ENCODE measurements around the gene C3.
"Not testable (repeated sequence)": the region's sequence is repeated elsewhere in the genome, so short reads cannot be mapped to it uniquely, and the experiment has no call there.

The C3 gene

GRCh38 chr19:6690160-6690885, 30.1 kb downstream of the C3 start:
- no peak for DNase-seq (ENCODE audit: low read depth)

DNA sequence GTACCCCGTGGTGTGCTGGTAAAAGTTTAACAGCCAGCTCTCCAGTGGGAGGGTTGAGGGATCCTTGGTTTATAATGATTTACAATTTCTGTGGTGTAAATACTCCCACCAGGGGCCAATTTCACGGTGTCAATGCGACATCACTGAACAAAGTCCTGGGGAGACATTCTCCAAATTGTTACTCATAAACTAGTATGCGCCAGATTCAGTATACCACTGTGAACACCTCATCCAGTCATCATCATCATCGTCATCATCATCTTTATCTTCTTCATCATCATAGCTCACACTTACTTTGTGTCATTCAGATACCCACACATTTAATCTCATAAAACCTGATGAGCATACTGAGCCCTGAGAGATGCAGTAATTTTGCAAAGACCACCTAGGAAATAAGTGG, 33.3 kb downstream of the C3 start:
- no peak for DNase-seq (ENCODE audit: low read depth)

DNA sequence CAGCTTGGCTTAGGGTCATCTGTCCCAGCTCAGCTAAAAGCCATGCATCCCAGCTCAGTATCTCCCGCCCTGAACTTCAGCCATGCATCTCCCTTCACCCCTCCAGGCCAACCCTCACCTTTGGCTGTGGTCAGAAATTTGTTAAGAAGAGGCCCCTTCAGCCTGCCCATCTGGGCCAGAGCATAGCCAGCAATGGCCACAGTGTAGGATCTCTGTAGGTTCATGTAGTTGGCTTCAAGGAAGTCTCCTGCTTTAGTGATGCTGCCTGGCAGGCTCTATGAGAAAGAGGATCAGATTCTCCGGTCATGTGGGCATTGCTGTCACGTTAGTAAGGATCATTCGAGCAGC, 33.8 kb downstream of the C3 start:
- no peak for DNase-seq (ENCODE audit: low read depth)

- DNase-seq (ENCODE audit: low read depth) = no peak
These were observed 34.4 kb downstream of the C3 start for GRCh38 chr19:6685962-6686627.

- DNase-seq (ENCODE audit: low read depth) = no peak
These were observed 35.0 kb downstream of the C3 start for GRCh38 chr19:6685482-6685881.

- no peak for DNase-seq (ENCODE audit: low read depth)
These were observed 36.5 kb downstream of the C3 start for GRCh38 chr19:6683971-6684370.

- no peak for DNase-seq (ENCODE audit: low read depth)
These were observed 37.8 kb downstream of the C3 start for GRCh38 chr19:6682607-6683128.

- no peak for DNase-seq (ENCODE audit: low read depth)
These were observed 40.3 kb downstream of the C3 start for GRCh38 chr19:6680141-6680540.

DNA sequence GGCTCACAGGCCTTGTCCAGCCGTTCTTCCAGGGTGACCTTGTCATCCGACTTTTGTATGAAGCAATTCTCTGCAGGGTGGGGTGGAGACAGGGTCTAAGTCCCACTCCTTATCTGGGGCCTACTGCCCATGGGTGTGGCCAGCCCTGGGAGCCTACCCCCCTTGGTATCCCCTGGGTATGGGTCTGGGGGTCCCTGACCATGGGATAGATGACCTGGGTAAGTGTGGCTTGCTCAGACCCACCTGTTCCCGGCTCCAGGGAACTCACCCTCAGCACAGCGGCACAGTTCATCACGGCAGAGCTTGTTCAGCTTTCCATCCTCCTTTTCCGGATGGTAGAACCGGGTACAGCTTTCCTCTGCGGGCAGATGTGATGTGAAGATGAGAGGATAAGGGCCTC, 41.3 kb downstream of the C3 start:
- no peak for DNase-seq (ENCODE audit: low read depth)

- peak; percentile 46 for DNase-seq (ENCODE audit: low read depth)
These were observed 41.8 kb downstream of the C3 start for GRCh38 chr19:6678690-6679109.

- DNase-seq (ENCODE audit: low read depth) = peak; percentile 37
These were observed 42.4 kb downstream of the C3 start for GRCh38 chr19:6677883-6678689.

GRCh38 chr19:6677495-6677882, 43.0 kb downstream of the C3 start:
- DNase-seq (ENCODE audit: low read depth) = no peak

GRCh38 chr19:6676288-6676687, 44.2 kb downstream of the C3 start:
- no peak for DNase-seq (ENCODE audit: low read depth)

DNA sequence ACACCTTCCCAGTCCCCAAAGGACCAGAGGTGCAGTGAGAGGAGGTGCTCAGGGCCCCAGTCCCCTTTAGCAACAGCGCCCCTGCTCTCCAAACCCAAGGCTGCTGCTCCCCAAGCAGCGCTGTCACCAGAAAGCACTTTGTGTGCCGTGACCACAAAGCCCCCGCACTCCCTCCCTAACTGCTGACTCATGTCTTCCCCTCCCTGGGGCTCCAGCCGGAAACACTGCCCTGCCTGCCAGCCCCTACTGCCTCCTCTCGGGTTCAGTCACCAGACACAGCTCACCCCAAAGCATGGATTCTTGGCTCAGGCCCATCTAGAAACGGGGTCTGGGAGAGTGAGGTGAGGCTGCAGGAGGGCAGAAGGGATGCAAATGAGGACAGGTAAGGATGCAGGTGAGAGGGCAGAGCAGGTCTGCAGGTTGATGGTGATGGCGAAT, 45.6 kb downstream of the C3 start:
- peak; percentile 90 for DNase-seq (ENCODE audit: low read depth)

GRCh38 chr19:6674408-6674807, 46.0 kb downstream of the C3 start:
- not testable (repeated sequence) for DNase-seq (ENCODE audit: low read depth)

- DNase-seq (ENCODE audit: low read depth) = no peak
These were observed 47.7 kb downstream of the C3 start for GRCh38 chr19:6672693-6673290.

GRCh38 chr19:6671960-6672359, 48.5 kb downstream of the C3 start:
- no peak for DNase-seq (ENCODE audit: low read depth)

GRCh38 chr19:6668691-6669090, 51.8 kb downstream of the C3 start:
- DNase-seq (ENCODE audit: low read depth) = no peak

- DNase-seq (ENCODE audit: low read depth) = no peak
These were observed 53.3 kb downstream of the C3 start for GRCh38 chr19:6667114-6667627.

GRCh38 chr19:6664916-6665315, 55.5 kb downstream of the C3 start:
- DNase-seq (ENCODE audit: low read depth) = no peak

GRCh38 chr19:6663236-6664201, 56.9 kb downstream of the C3 start:
- peak; percentile 35 for DNase-seq (ENCODE audit: low read depth)
